BLaER1 treated with 17β-estradiol and CSF1 and Interleukin-3, amounts not matched to agents 10 nM and 100 nM (cell line): ENCODE measurements around the gene STPG3.

Source experiments
- H3K27ac ChIP-seq, 11 experiments: shearing (Covaris generic); formaldehyde crosslinking; 2 replicates each; pipeline ENCODE4 v1.8.1; 2022
- H3K27me3 ChIP-seq, 11 experiments: shearing (Covaris generic); formaldehyde crosslinking; 2 replicates each; pipeline ENCODE4 v1.8.1; 2022
- H3K36me3 ChIP-seq, 11 experiments: shearing (Covaris generic); formaldehyde crosslinking; 2 replicates each; pipeline ENCODE4 v1.8.1; 2022
- H3K4me1 ChIP-seq, 10 experiments: shearing (Covaris generic); formaldehyde crosslinking; 2 replicates each; pipeline ENCODE4 v1.8.1; 2022
- H3K4me2 ChIP-seq, 11 experiments: shearing (Covaris generic); formaldehyde crosslinking; 2 replicates each; pipeline ENCODE4 v1.8.1; 2022
- H3K4me3 ChIP-seq, 10 experiments: shearing (Covaris generic); formaldehyde crosslinking; 2 replicates each; pipeline ENCODE4 v1.8.1; 2022
- H3K9ac ChIP-seq, 11 experiments: shearing (Covaris generic); formaldehyde crosslinking; 2 replicates each; pipeline ENCODE4 v1.8.1; 2022
- H3K9me3 ChIP-seq, 11 experiments: shearing (Covaris generic); formaldehyde crosslinking; replicated peaks in 1 of 11; 2 replicates each; pipeline ENCODE4 v1.8.1; 2022
- H4K20me1 ChIP-seq, 11 experiments: shearing (Covaris generic); formaldehyde crosslinking; 2 replicates each; pipeline ENCODE4 v1.8.1; 2022
- Cebpa-rat ChIP-seq, 11 experiments: shearing (Covaris generic); IDR thresholded peaks; 2 replicates each; pipeline ENCODE4 v1.8.1; 2022

Gene STPG3

DNA sequence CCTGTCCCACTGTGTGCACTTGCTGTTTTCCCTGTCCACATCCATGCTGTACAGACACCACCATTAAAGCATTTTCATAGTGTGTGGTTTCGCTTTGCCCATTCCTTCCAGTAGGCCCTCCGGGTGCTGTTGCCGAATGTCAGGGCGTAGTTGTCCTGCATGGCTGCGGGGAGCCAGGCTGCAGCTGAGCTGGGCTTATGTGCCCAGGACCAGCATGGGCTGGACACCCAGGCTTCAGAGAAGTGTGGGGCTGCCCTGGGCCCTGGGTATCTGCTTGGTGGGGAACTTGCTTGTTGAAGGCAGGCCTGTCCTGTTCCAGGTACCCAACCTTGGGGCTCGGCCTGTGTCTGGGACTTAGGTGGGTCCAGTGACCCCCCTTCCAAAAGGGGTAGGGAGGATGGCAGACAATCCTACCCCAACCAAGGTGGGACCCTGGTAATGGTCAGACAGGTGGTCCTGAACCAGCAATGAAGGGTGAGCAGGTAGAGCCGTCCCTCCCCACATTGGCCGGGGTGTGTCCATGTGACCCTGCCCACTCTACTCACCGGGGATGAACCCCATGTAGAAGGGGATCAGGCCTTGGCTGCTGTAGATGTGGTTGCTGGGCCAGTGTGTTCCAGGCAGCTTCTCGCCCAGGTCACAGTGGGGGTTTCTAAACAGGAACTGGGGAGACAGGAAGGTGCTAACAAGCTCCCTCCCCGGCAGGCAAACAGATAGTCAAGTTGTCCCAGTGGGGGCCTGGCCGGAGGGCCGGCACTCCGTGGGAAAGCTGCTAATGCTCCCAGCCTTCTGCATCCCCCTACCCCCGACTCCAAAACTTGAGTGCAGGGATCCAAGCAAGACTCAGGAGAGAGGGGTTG is 7.2 kb upstream of the STPG3 start:
- Histone ChIP-seq H3K9me3 (peaks cover 0 to 3% (median 0%) of the 10 kb centered on the region in 11 experiments; a peak in 1 of 22 replicates), H3K4me2 (peak overlapping the region; percentile 78 to 100 (median 97)), H3K27ac (0 out of 22 replicates have a peak overlapping the region, but pooled peaks of 2 of the 11 experiments have one; percentile 12 to 15), H3K27me3 (no peaks in the 10 kb centered on the region), H3K36me3 (peaks cover 23 to 30% (median 27%) of the 10 kb centered on the region in 11 experiments), H3K9ac (peak overlapping the region; percentile 8 to 97 (median 94); a peak in 19 of 22 replicates), H4K20me1 (peaks cover 30 to 60% (median 48%) of the 10 kb centered on the region in 11 experiments), H3K4me1 (peaks cover 38 to 75% (median 61%) of the 10 kb centered on the region in 10 experiments), H3K4me3 (peak overlapping the region in 8 of 10 experiments; percentile 32 to 99 (median 98); a peak in 14 of 20 replicates)
- TF ChIP-seq Cebpa-rat (IDR thresholded peaks at IDR 0.05): no peak

DNA sequence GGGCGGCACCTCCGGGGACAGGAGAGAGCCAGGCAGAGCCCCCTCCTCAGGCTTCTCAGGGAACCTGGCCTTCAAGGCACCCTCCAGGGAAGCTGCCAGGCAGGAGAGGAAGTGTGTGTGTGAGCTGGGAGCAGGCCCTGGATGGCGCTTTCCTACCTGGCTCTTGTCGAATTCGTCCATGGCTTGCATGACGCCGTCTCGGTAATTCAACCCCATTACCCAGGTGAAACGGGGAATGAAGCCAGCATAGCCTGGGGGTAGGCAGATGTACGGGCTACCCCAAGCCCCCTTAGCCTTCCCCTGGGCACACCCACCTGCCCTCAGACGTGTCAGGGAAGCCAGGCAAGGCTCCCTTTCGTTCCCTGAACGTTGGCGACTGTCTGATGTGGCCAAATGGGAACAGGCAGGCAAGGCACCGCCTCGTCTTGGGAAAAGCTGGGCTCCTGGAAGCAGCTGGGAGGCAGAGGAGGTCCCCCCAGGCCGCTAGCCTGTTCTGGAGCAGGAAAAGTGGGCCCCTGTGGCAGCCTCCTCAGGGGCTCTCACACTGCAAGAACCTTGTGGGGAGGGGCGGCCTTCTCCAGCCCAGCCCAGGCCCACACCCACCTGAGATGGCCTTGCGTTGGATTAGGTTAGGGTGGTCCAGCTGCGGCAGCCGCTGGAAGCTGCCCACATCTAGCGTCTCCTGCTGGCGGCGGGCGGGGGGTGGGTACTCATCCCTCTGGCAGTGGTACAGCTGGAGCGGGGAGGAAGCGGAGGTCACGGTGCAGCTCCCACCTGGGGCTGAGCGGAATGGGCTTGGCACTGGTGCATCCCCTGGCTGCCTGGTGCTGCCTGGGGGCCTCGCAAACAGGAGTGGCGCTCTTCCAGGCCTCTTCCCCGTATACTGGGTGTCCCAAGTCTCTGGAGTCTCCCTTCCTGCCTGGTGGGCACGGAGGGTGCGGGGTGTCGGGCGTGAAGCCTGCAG is 6.3 kb upstream of the STPG3 start:
- Histone ChIP-seq H3K27me3 (no peaks in the 10 kb centered on the region), H3K4me1 (peaks cover 29 to 66% (median 51%) of the 10 kb centered on the region in 10 experiments), H3K27ac (0 out of 22 replicates have a peak overlapping the region, but pooled peaks of 1 of the 11 experiments have one; percentile 15), H3K4me3 (peak overlapping the region in 2 of 10 experiments; percentile 83 to 98; a peak in 1 of 20 replicates), H3K9me3 (peaks cover 0 to 3% (median 0%) of the 10 kb centered on the region in 11 experiments; a peak in 1 of 22 replicates), H3K4me2 (peak overlapping the region; percentile 78 to 100 (median 97)), H3K36me3 (peaks cover 23 to 30% (median 27%) of the 10 kb centered on the region in 11 experiments), H4K20me1 (peaks cover 30 to 60% (median 47%) of the 10 kb centered on the region in 11 experiments), H3K9ac (peak overlapping the region in 10 of 11 experiments; percentile 38 to 97 (median 94); a peak in 10 of 22 replicates)
- no peak for TF ChIP-seq Cebpa-rat (IDR thresholded peaks at IDR 0.05)

DNA sequence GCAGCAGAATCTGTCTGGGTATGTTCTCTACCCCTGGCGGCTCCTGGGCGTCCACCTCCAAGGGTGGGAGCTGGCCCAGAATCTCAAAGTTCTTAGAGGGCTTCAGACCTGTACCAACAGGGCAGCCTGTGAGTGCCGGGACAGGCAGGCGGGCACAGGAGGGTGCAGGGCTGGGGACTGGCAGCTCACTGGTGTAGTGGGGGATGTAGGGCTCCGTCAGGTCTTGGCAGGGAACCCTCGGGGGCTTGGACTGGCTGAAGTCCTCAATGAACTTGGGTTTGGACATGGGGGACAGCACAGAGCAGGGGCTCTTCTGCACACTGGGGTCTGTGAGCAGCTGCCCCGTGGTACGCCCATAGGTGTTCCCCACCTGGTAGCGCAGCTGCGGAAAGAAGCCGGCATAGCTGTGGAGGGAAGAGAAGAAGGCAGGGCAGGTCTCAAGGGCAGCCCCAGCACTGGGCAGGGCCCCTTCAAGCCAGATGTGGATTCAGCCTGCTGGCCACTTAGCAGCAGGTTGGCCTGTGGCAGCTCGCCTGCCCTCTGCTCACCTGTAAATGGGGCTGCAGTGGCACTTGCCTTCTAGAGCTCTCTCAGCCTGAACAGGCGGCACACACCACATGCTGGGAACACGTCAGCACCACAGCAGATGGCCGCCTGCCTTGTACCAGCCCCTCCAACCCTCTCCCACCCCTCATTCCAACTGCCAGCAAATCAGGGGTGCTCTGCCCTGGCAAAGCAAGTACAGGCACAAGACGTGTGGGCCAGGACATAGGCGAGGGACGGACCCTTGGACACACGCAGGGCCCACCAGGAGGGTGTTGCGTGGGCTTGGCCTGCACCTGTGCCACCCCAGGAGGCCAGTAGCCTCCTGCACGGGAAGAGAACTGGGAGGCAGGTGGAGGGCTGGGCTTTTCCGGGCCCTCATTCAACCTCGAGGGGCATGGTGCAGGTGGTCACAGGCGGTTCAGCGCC is 5.3 kb upstream of the STPG3 start:
- peaks cover 28 to 70% (median 54%) of the 10 kb centered on the region in 10 experiments for H3K4me1 ChIP-seq
- peaks cover 30 to 60% (median 47%) of the 10 kb centered on the region in 11 experiments for H4K20me1 ChIP-seq
- H3K27ac ChIP-seq: no peak overlapping the region
- H3K4me3 ChIP-seq: no peak overlapping the region
- TF ChIP-seq Cebpa-rat (IDR thresholded peaks at IDR 0.05): no peak
- peak overlapping the region in 8 of 11 experiments; percentile 92 to 100 (median 97); a peak in 16 of 22 replicates for H3K4me2 ChIP-seq
- no peaks in the 10 kb centered on the region for H3K27me3 ChIP-seq
- H3K36me3 ChIP-seq: peaks cover 23 to 30% (median 27%) of the 10 kb centered on the region in 11 experiments
- peaks cover 0 to 3% (median 0%) of the 10 kb centered on the region in 11 experiments; a peak in 1 of 22 replicates for H3K9me3 ChIP-seq
- peak overlapping the region in 4 of 11 experiments; percentile 3 to 95 (median 20); a peak in 1 of 22 replicates for H3K9ac ChIP-seq

DNA sequence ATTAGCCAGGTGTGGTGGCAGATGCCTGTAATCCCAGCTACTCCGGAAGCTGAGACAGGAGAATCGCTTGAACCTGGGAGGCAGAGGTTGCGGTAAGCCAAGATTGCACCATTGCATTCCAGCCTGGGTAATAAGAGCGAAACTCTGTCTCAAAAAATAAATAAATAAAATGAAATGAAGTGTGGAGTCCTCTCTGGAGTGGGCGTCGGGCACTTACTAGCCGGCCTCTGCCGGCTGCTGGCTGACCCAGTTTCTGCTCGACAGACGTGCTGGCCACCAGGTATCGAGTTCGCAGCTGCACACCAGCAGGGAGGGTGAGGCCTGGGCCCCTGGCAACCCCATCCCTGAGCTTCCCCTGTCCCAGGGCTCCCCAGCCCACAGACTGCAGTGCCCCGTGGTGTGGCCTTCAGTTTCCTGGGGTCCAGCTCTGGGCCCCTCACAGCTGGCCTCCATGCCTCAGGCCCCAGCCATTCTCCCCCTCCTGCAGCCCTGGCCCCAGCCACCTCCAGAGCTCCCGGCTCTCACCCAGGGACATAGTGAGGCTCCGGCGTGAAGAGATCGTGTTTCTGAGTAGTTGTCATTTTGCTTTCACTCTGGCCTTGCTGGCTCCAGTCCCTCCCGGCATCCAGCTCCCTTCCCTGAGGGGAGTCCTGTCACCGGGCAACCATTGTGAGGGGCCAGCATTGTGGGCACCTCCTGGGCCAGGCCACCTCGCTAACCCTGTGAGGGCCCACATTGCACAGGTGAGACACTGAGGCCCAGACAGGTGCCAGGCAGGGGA is 3.8 kb upstream of the STPG3 start:
- Histone ChIP-seq H3K27me3 (no peaks in the 10 kb centered on the region), H3K4me3 (no peak overlapping the region), H3K4me1 (peaks cover 27 to 72% (median 54%) of the 10 kb centered on the region in 10 experiments), H3K9me3 (no peaks in the 10 kb centered on the region), H3K4me2 (peak overlapping the region in 2 of 11 experiments; percentile 36 to 97; a peak in 5 of 22 replicates), H3K9ac (peak overlapping the region in 3 of 11 experiments; percentile 5 to 35 (median 23); a peak in 3 of 22 replicates), H3K36me3 (peaks cover 17 to 22% (median 19%) of the 10 kb centered on the region in 11 experiments), H4K20me1 (peaks cover 21 to 48% (median 38%) of the 10 kb centered on the region in 11 experiments), H3K27ac (no peak overlapping the region)
- TF ChIP-seq Cebpa-rat (IDR thresholded peaks at IDR 0.05): no peak

DNA sequence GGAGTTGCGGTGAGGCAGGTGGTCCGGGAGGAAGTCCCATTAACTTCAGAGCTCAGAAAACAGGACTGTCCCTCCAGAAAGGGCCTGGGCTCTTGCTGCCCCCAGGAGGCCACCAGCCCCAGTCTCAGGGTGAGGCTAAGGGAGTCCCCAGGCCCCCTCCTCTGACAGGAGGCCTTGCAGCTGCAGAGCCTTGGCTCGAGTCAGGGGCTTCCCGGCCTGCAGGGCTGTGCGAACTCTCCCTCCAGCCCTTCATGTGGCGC is 3.2 kb upstream of the STPG3 start:
- Histone ChIP-seq H4K20me1 (peaks cover 16 to 42% (median 33%) of the 10 kb centered on the region in 11 experiments), H3K27me3 (no peaks in the 10 kb centered on the region), H3K4me3 (no peak overlapping the region), H3K9me3 (no peaks in the 10 kb centered on the region), H3K4me2 (peak overlapping the region in 2 of 11 experiments; percentile 10 to 36; a peak in 4 of 22 replicates), H3K36me3 (peaks cover 11 to 17% (median 14%) of the 10 kb centered on the region in 11 experiments), H3K4me1 (peaks cover 23 to 71% (median 53%) of the 10 kb centered on the region in 10 experiments), H3K9ac (peak overlapping the region in 2 of 11 experiments; percentile 23 to 35; a peak in 3 of 22 replicates), H3K27ac (no peak overlapping the region)
- no peak for TF ChIP-seq Cebpa-rat (IDR thresholded peaks at IDR 0.05)

DNA sequence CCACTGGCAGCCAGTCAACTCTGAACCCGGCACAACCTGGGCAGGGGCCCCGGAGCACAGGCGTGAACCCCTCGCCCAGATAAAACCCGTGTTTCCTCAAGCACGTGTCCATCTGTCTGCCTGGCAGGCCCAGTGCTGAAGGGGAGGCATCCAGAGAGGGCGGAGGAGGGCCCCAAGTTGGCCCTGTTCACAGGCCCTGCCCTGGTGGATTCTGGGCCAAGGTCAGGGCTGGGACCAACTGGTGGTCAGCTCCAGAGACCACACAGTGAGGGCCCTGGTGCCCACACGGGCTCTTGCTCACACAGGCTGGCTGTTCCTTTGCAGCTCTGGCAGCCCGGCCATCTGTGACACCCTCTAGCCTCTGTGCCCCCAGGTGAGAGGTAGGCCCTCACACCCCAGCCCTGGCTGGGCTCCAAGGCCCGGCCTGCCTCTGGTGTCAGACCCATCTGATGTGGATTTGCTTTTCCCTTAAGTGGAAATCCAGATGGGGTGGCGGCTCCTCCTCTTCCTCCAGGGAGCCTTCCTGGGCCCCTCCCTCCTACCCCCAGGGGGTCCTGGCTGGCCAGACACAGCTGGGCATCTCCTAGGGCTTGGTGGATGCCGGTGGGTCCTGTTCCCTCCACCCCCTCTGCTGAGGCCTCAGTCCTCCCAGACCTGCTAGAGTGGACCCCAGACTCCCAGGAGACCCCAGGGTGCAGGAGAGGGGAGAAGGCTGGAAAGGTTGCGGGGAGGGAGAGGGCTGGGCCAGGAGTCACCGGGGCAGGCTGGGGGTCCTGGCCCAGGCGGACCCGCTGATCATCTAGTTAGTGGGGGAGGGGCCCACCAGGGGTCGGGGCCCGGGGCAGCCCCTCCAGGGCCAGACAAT is 525 bp upstream of the STPG3 start:
- peak overlapping the region in 7 of 11 experiments; percentile 12 to 51 (median 26); a peak in 10 of 22 replicates for H3K4me2 ChIP-seq
- no peak for TF ChIP-seq Cebpa-rat (IDR thresholded peaks at IDR 0.05)
- H3K27ac ChIP-seq: no peak overlapping the region
- H4K20me1 ChIP-seq: peaks cover 0 to 17% (median 6%) of the 10 kb centered on the region in 11 experiments; a peak in 13 of 22 replicates
- peaks cover 15 to 64% (median 45%) of the 10 kb centered on the region in 10 experiments for H3K4me1 ChIP-seq
- H3K9ac ChIP-seq: peak overlapping the region in 6 of 11 experiments; percentile 10 to 60 (median 42); a peak in 9 of 22 replicates
- no peak overlapping the region for H3K4me3 ChIP-seq
- H3K27me3 ChIP-seq: no peaks in the 10 kb centered on the region
- no peaks in the 10 kb centered on the region for H3K36me3 ChIP-seq
- no peaks in the 10 kb centered on the region for H3K9me3 ChIP-seq
